ENCODE measurements around the gene SPARCL1.
"Not testable (repeated sequence)": the region's sequence is repeated elsewhere in the genome, so short reads cannot be mapped to it uniquely, and the experiment has no call there.

Gene SPARCL1

GRCh38 chr4:87499403-87500091, 29.6 kb downstream of the SPARCL1 start:
- DNase-seq: no peak

GRCh38 chr4:87498446-87498900, 30.7 kb downstream of the SPARCL1 start:
- no peak for DNase-seq

DNA sequence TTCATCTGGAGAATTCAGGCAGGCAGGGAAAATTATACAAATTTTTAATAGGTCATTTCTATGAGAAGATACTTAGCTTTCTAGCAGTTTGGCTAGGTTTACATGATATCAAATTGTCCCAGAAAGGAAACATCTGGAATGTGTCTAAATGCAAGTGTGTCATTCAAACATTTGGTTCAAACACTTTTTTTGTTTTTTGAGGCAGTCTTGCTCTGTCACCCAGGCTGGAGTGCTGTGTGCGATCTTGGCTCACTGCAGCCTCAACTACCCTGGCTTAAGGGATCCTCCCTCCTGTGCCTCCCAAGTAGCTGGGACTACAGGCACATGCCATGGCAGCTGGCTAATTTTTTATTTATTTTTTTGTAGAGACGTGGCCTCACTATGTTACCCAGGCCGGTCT, 31.6 kb downstream of the SPARCL1 start:
- no peak for DNase-seq

DNA sequence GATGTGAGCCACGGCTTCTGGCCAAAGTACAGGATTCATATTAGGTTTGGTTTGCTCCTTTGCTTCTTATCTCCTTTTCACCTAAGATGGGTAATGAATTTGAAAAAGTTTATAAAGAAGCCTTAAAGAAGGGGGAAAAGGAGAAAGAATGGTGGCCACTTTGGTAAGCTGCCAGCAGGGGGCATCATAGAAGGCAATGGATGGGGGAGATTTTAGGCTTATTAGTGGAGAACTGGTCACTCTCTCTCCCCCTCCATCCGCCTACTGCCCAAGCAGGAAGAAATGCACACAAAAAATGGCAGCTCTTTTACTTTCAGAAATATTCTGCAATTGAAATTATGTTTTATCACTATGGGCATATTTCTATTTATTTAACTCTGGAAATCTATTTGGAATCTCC, 32.0 kb downstream of the SPARCL1 start:
- no peak for DNase-seq

DNA sequence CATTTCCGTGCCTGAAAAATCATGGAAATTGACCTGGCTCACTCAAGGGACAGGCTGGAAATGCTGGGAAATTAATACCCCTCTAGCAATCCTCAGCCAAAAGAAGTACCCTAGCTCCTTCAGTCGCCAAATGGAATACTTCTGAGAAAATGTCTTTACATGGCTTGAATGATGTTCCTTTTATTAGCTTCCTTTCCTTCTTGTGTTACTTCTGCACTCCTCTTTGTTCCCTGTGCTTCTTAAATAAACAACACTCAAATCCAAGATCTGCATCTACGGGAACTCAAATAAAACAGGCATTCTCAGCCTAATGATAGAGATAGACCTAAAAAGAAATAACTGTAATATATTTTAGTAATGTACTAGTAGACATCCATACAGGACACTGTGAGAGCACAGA, 36.1 kb downstream of the SPARCL1 start:
- DNase-seq: no peak

- not testable (repeated sequence) for DNase-seq
Observed at GRCh38 chr4:87491851-87492250, 37.3 kb downstream of the SPARCL1 start.

DNA sequence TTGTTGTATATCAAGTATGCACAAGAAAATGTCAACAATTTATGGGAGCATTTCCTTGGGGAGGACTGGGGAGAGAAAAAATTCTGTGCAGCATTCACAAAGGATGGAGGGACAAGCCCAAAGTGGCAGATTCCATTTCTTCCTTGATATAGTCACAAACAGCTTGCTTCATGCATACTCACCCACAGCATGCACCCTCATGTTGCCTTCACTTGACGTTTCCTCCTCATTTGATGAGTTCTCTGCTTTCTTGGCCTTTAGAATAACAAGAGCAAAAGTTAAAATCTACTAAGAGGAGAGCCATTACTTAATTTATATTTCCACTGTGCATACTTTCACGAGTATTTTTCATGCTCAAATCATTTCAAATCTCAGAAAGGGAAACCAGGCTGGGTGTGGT, 37.7 kb downstream of the SPARCL1 start:
- DNase-seq: no peak

DNA sequence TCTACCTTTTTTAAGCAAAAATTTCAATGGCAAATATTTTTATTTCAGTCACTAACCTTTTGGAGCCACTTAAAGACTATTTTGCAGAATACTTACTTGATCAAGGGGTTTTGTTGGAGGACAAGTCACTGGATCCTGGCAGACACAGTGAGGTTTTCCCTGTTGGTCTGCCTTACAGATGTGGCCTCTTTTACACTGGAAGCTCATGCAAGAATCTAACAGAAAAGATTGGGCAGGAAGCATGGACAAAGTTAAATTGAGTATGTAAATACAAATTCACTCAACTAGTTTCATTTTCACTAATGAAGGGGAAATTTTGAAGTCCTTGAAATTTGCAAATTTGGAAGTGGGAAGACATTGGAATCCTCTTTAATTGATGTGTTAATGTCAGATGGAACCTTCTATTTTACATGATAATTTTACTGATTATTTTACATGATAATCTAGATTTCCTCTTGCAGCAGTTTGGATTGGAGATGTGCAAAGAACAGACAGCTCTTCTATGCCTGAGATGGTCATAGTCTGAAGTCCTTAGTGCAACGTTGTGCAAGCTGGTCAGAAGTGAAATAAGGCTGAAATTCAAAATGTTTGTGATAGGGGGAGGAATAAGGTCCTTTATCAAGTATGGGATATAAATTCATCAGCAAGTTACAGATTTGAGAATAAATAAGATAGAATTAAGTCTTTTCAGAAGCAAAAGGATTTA, 38.4 kb downstream of the SPARCL1 start:
- no peak for DNase-seq

DNA sequence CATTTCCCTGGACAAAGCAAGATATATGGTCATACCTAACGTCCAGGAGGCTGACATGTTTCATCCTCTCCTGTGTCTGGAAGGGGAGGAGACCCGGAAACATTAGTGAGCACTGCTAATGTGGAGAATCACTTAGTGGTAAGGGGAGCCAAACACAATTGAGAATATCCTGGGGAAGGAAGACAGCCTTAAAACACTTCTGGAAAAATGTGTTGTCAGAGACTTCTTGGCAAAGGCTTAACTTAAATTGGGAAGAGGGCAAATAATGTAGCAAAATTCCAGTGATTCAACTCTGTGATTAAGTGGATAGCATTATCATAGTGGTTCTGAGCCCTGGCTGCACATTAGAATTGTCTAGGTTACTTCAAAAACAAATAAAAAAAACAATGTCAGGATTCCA, 39.5 kb downstream of the SPARCL1 start:
- DNase-seq: no peak

GRCh38 chr4:87488666-87489065, 40.5 kb downstream of the SPARCL1 start:
- not testable (repeated sequence) for DNase-seq

- not testable (repeated sequence) for DNase-seq
Observed at GRCh38 chr4:87483247-87483646, 45.9 kb downstream of the SPARCL1 start.

DNA sequence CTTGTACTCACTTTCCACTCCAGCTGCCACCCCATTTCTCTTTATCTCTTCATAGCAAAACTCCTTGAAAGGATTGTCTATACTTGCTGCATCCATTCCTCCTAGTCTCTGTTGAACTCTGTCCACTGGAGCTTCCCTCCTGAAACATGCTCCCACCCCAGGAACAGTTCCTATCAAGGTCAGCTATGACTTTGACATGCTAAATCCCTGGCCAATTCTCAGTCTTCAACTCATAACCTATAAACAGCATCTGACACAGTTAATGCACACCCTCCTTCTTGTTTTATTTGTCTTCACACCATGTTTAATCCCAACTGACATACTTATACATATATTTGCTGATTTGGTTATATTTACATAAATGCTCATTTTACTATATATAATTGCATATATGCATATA, 47.8 kb downstream of the SPARCL1 start:
- DNase-seq: no peak

GRCh38 chr4:87478732-87479250, 50.4 kb downstream of the SPARCL1 start:
- DNase-seq: no peak

- no peak for DNase-seq
Observed at GRCh38 chr4:87476934-87477333, 52.2 kb downstream of the SPARCL1 start.

GRCh38 chr4:87469390-87469789, 59.8 kb downstream of the SPARCL1 start:
- no peak for DNase-seq

GRCh38 chr4:87465739-87466366, 63.3 kb downstream of the SPARCL1 start:
- DNase-seq: peak; percentile 33

DNA sequence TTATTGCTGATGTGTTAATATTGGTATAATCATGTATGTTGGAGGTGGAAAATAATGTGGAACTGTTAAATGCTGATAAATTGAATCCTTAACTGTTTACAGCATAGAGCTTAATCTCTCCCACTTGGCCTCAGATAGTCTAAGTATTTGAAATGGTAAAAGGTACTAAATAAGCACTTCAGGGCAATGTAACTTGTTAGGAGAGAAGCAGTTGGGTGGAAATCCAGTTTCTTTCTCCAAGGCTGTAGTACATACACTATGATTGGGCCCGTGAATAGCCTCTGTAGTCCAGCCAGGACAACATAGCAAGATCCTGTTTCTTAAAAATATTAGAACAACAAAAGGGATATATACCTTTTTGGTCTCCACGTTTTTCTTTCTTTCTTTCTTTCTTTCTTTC, 67.1 kb downstream of the SPARCL1 start:
- DNase-seq: no peak

- DNase-seq: no peak
Observed at GRCh38 chr4:87461281-87461700, 67.9 kb downstream of the SPARCL1 start.

DNA sequence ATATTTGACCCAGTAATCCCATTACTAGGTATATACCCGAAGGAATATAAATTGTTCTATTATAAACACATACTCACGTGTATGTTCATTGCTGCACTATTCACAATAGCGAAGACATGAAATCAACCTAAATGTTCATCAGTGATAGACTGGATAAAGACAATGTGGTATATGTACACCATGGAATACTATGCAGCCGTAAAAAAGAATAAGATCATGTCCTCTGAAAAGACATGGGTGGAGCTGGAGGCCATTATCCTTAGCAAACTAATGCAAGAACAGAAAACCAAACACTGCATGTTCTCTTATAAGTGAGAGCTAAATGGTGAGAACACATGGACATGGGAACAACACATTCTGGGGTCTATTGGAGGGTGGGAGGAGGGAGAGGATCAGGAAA, 70.3 kb downstream of the SPARCL1 start:
- no peak for DNase-seq

DNA sequence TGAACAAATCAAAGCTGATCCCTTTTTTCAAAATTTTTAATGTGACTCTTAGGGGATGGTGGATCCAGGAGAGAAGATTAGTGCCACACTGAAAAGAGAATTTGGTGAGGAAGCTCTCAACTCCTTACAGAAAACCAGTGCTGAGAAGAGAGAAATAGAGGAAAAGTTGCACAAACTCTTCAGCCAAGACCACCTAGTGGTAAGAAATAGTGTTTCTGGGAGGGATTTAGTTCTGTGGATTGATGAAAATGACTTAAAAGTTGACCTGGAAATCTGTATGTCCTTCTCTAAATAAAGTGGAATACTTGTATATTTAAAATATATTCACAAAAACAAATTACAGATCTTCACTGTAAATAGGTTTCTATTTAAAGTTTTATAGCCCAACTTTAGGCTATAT, 77.6 kb downstream of the SPARCL1 start:
- no peak for DNase-seq

DNA sequence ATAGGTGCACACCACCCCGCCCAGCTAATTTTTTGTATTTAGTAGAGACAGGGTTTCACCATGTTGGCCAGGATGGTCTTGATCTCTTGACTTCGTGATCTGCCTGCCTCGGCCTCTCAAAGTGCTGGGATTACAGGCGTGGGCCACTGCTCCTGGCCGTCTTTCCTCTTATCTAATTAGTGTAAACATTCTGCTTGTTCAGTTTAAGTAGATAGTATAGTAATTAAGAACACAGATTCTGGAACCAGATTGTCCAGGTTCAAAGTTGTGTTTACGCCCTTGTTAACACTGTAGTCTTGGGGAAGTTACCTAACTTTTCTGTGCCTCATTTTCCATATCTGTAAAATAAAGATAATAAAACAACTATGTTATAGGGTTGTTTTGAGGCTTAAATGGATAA, 82.8 kb downstream of the SPARCL1 start:
- not testable (repeated sequence) for DNase-seq

DNA sequence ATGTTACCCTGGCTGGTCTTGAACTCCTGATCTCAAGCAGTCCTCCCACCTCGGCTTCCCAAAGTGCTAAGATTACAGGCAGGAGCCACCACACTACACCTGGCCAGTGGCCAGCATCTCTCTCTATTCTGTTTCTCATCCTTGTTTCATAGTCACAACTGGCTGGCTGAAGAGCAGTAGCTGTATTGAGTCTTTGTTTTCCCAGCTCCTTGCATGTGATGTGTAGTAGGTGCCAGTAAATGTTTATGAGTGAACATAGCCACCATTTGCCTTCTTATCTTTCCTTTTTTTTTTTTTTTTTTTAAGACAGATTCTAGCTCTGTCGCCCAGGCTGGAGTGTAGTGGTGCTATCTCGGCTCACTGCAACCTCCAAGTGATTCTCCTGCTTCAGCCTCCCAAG, 83.2 kb downstream of the SPARCL1 start:
- DNase-seq: no peak

- DNase-seq: no peak
Observed at GRCh38 chr4:87444741-87445140, 84.4 kb downstream of the SPARCL1 start.

- DNase-seq: no peak
Observed at GRCh38 chr4:87442889-87443288, 86.3 kb downstream of the SPARCL1 start.
